Spleen (tissue), 7 donors: Measurements from ENCODE around the gene TCAF1.
"Not testable (repeated sequence)": the region's sequence is repeated elsewhere in the genome, so short reads cannot be mapped to it uniquely, and the experiment has no call there.

ENCODE experiments used
- CTCF ChIP-seq, 11 experiments: fragments of 200-600 bp in 7 of 11; fragments of 450-650 bp in 4 of 11; sonication (generic) in 4 of 11; IDR thresholded peaks in 8 of 11; conservative IDR thresholded peaks in 3 of 11; 1 replicate in 7 of 11; 2 replicates in 4 of 11; pipeline versions ENCODE4 v1.4.0 to v1.8.0; 2016 to 2021; ENCODE audit warnings: antibody characterized with exemption in 11 of 11, inconsistent platforms in 4 of 11, mild to moderate bottlenecking in 1 of 11
- POLR2A ChIP-seq, 3 donors: fragments of 450-650 bp; IDR thresholded peaks; one replicate each; pipeline ENCODE4 v1.5.1; 2017; ENCODE audit warnings: antibody characterized with exemption in 3 of 3, mild to moderate bottlenecking in 1 of 3
- donor health status: DM: no; HTN: no; CAD: no; lungs with moderate emphysema.
- donor health status: DM: no; HTN: no; CAD: no.
- donor health status: DM: no; HTN: no; CAD: no.

GRCh38 chr7:143855443-143855842 is 46.5 kb downstream of the TCAF1 start:
- not testable (repeated sequence) for TF ChIP-seq CTCF (IDR thresholded peaks at IDR 0.05 in 8 of 11, conservative IDR thresholded peaks at IDR 0.05 in 3 of 11); POLR2A (IDR thresholded peaks at IDR 0.05)
